BLaER1 treated with 17β-estradiol and CSF1 and Interleukin-3, amounts not matched to agents 10 nM and 100 nM (cell line): ENCODE data around the gene QDPR.
"Not testable (repeated sequence)": the region's sequence is repeated elsewhere in the genome, so short reads cannot be mapped to it uniquely, and the experiment has no call there.

Source experiments
- H3K27ac ChIP-seq, 11 experiments: shearing (Covaris generic); formaldehyde crosslinking; 2 replicates each; pipeline ENCODE4 v1.8.1; 2022
- H3K27me3 ChIP-seq, 11 experiments: shearing (Covaris generic); formaldehyde crosslinking; 2 replicates each; pipeline ENCODE4 v1.8.1; 2022
- H3K36me3 ChIP-seq, 11 experiments: shearing (Covaris generic); formaldehyde crosslinking; 2 replicates each; pipeline ENCODE4 v1.8.1; 2022
- H3K4me1 ChIP-seq, 10 experiments: shearing (Covaris generic); formaldehyde crosslinking; 2 replicates each; pipeline ENCODE4 v1.8.1; 2022
- H3K4me2 ChIP-seq, 11 experiments: shearing (Covaris generic); formaldehyde crosslinking; 2 replicates each; pipeline ENCODE4 v1.8.1; 2022
- H3K4me3 ChIP-seq, 10 experiments: shearing (Covaris generic); formaldehyde crosslinking; 2 replicates each; pipeline ENCODE4 v1.8.1; 2022
- H3K9ac ChIP-seq, 11 experiments: shearing (Covaris generic); formaldehyde crosslinking; 2 replicates each; pipeline ENCODE4 v1.8.1; 2022
- H3K9me3 ChIP-seq, 11 experiments: shearing (Covaris generic); formaldehyde crosslinking; replicated peaks in 1 of 11; 2 replicates each; pipeline ENCODE4 v1.8.1; 2022
- H4K20me1 ChIP-seq, 11 experiments: shearing (Covaris generic); formaldehyde crosslinking; 2 replicates each; pipeline ENCODE4 v1.8.1; 2022
- Cebpa-rat ChIP-seq, 11 experiments: shearing (Covaris generic); IDR thresholded peaks; 2 replicates each; pipeline ENCODE4 v1.8.1; 2022

The QDPR gene

GRCh38 chr4:17552427-17552826 is 40.5 kb upstream of the QDPR start:
- no peak for TF ChIP-seq Cebpa-rat (IDR thresholded peaks at IDR 0.05)
- H3K4me2 ChIP-seq = no peak overlapping the region
- H3K4me3 ChIP-seq = no peak overlapping the region
- H3K9me3 ChIP-seq = no peaks in the 10 kb centered on the region
- no peaks in the 10 kb centered on the region for H3K4me1 ChIP-seq
- H3K9ac ChIP-seq = no peak overlapping the region
- H3K27me3 ChIP-seq = no peaks in the 10 kb centered on the region
- H3K36me3 ChIP-seq = no peaks in the 10 kb centered on the region
- no peaks in the 10 kb centered on the region for H4K20me1 ChIP-seq
- no peak overlapping the region for H3K27ac ChIP-seq

DNA sequence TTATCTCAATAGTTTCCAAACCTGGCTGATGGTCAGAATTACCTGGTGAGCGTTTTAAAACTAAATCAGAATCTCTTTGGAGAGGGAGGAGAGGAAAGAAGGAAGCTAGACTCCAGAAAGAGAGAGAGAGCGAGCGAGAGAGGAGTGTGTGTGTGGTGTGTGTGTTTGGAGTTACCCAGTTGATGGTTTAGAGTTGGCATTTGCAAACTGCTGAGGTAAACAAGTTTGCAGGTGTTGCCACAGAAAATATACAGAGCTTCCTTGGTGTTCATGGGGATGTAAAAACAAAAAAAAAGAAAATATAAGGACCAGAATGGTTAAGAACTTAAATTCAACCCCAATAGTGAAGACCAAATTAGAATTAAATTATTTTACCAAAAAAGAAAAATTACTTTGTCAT is 38.7 kb upstream of the QDPR start:
- Histone ChIP-seq H3K9me3 (no peaks in the 10 kb centered on the region), H3K27ac (no peak overlapping the region), H3K4me3 (no peak overlapping the region), H3K27me3 (no peaks in the 10 kb centered on the region), H3K36me3 (no peaks in the 10 kb centered on the region), H3K4me2 (no peak overlapping the region; a peak in 1 of 22 replicates), H4K20me1 (no peaks in the 10 kb centered on the region), H3K9ac (no peak overlapping the region), H3K4me1 (no peaks in the 10 kb centered on the region)
- TF ChIP-seq Cebpa-rat (IDR thresholded peaks at IDR 0.05) = no peak

DNA sequence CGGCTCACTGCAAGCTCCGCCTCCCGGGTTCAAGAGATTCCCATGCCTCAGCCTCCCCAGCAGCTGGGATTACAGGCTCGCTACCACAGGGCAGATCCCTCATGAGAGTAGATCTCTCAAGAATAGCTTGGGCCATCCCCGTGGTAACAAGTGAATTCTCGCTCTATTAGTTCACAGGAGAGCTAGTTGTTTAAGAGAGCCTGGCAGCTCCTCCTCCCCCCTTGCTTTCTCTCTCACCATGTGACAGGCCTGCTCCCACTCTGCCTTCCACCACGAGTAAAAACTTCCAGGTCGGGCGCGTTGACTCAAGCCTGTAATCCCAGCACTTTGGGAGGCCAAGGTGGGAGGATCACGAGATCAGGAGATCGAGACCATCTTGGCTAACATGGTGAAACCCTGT is 34.8 kb upstream of the QDPR start:
- H3K27me3 ChIP-seq = no peaks in the 10 kb centered on the region
- no peak for TF ChIP-seq Cebpa-rat (IDR thresholded peaks at IDR 0.05)
- H3K4me3 ChIP-seq = no peak overlapping the region
- no peaks in the 10 kb centered on the region for H4K20me1 ChIP-seq
- no peaks in the 10 kb centered on the region for H3K36me3 ChIP-seq
- no peak overlapping the region for H3K4me2 ChIP-seq
- H3K27ac ChIP-seq = no peak overlapping the region
- H3K4me1 ChIP-seq = no peaks in the 10 kb centered on the region
- H3K9ac ChIP-seq = no peak overlapping the region
- H3K9me3 ChIP-seq = no peaks in the 10 kb centered on the region

- no peak for TF ChIP-seq Cebpa-rat (IDR thresholded peaks at IDR 0.05)
Measured at GRCh38 chr4:17546222-17546621, 34.3 kb upstream of the QDPR start.

DNA sequence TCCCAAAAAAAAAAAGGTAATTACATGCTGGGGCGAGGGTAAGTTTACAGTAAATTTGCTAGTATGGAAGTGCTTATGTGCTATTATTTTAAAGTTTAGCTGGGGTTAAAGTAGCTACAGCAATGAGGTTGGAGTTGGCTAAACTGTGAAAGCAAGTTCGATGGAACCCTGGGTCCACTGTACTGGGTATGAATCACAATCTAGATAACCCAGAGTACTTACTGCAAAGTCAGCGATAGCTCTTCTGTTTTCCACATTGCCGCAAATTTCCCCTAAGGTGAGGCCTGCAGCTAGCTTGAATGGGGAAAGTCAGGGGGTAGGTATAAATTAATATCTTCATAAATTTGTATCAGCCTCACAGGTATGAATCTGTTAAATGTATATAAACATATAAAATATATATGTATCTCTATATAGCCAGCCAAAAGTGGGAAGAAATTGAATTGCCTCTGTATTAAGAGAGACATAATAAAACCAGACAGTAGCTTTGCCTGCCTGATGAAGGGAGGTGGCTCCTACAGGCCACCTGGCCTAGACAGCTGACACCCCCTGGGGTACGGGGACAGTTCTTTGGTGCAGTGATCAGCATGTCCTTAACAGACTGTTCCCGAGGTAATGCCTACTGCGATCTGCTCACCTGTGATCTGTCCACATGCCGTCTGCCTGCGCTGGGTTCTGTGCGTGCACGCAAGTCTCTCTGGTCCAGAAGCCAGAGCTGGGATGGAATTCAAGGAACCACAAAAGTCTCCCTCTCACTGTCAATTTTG is 33.7 kb upstream of the QDPR start:
- TF ChIP-seq Cebpa-rat (IDR thresholded peaks at IDR 0.05) = no peak
- no peaks in the 10 kb centered on the region for H3K4me1 ChIP-seq
- H4K20me1 ChIP-seq = no peaks in the 10 kb centered on the region
- no peak overlapping the region for H3K9ac ChIP-seq
- no peaks in the 10 kb centered on the region for H3K27me3 ChIP-seq
- no peak overlapping the region for H3K4me2 ChIP-seq
- no peaks in the 10 kb centered on the region for H3K9me3 ChIP-seq
- H3K27ac ChIP-seq = no peak overlapping the region
- H3K4me3 ChIP-seq = no peak overlapping the region
- H3K36me3 ChIP-seq = no peaks in the 10 kb centered on the region

More at GRCh38 chr4:17546222-17546621, 34.3 kb upstream of the QDPR start:
- no peak overlapping the region for H3K27ac ChIP-seq
- H3K27me3 ChIP-seq = no peaks in the 10 kb centered on the region
- no peak overlapping the region for H3K4me3 ChIP-seq
- H3K36me3 ChIP-seq = no peaks in the 10 kb centered on the region
- H4K20me1 ChIP-seq = no peaks in the 10 kb centered on the region
- H3K9me3 ChIP-seq = no peaks in the 10 kb centered on the region
- H3K9ac ChIP-seq = no peak overlapping the region; a peak in 1 of 22 replicates
- H3K4me2 ChIP-seq = no peak overlapping the region
- no peaks in the 10 kb centered on the region for H3K4me1 ChIP-seq

DNA sequence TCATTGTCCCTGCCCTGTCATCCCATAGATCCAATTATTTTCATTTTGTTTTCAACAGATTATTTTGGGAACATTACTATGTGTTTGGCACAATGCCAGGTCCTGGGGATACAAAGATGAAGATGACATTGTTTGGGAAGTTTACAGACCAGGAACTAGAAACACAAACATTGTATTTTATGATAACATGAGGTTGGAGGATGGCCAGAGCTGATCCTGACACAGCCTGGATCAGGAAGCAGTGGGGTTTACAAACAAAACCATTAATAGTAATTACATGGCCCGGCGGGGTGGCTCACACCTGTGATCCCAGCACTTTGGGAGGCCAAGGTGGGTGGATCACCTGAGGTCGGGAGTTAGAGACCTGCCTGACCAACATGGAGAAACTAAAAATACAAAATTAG is 32.9 kb upstream of the QDPR start:
- no peak overlapping the region for H3K4me2 ChIP-seq
- H3K27ac ChIP-seq = no peak overlapping the region
- H3K9ac ChIP-seq = no peak overlapping the region

GRCh38 chr4:17544205-17544604 is 32.3 kb upstream of the QDPR start:
- Histone ChIP-seq H3K9me3 (no peaks in the 10 kb centered on the region), H3K27ac (no peak overlapping the region), H3K4me3 (no peak overlapping the region), H3K36me3 (no peaks in the 10 kb centered on the region), H3K27me3 (no peaks in the 10 kb centered on the region), H3K9ac (no peak overlapping the region), H3K4me1 (no peaks in the 10 kb centered on the region), H4K20me1 (no peaks in the 10 kb centered on the region), H3K4me2 (no peak overlapping the region)
- TF ChIP-seq Cebpa-rat (IDR thresholded peaks at IDR 0.05) = no peak

More for the DNA sequence above, 32.9 kb upstream of the QDPR start:
- H3K4me3 ChIP-seq = no peak overlapping the region
- no peaks in the 10 kb centered on the region for H3K27me3 ChIP-seq
- H3K4me1 ChIP-seq = no peaks in the 10 kb centered on the region
- H3K9me3 ChIP-seq = no peaks in the 10 kb centered on the region
- H4K20me1 ChIP-seq = no peaks in the 10 kb centered on the region
- H3K36me3 ChIP-seq = no peaks in the 10 kb centered on the region
- TF ChIP-seq Cebpa-rat (IDR thresholded peaks at IDR 0.05) = no peak

GRCh38 chr4:17537060-17537459 is 25.2 kb upstream of the QDPR start:
- not testable (repeated sequence) for H3K36me3 ChIP-seq, H3K4me2 ChIP-seq, H3K9ac ChIP-seq, H3K27me3 ChIP-seq, H3K4me3 ChIP-seq, H3K9me3 ChIP-seq, H3K27ac ChIP-seq, H4K20me1 ChIP-seq, H3K4me1 ChIP-seq

- H3K36me3 ChIP-seq = no peaks in the 10 kb centered on the region
- peaks cover 0 to 6% (median 0%) of the 10 kb centered on the region in 11 experiments; a peak in 6 of 22 replicates for H3K9me3 ChIP-seq
- H4K20me1 ChIP-seq = no peaks in the 10 kb centered on the region
- no peak overlapping the region for H3K4me2 ChIP-seq
- H3K4me3 ChIP-seq = no peak overlapping the region
- H3K27ac ChIP-seq = no peak overlapping the region
- H3K9ac ChIP-seq = no peak overlapping the region
- no peak for TF ChIP-seq Cebpa-rat (IDR thresholded peaks at IDR 0.05)
- H3K27me3 ChIP-seq = no peaks in the 10 kb centered on the region
- H3K4me1 ChIP-seq = no peaks in the 10 kb centered on the region
Measured at GRCh38 chr4:17535906-17536305, 24.0 kb upstream of the QDPR start.

DNA sequence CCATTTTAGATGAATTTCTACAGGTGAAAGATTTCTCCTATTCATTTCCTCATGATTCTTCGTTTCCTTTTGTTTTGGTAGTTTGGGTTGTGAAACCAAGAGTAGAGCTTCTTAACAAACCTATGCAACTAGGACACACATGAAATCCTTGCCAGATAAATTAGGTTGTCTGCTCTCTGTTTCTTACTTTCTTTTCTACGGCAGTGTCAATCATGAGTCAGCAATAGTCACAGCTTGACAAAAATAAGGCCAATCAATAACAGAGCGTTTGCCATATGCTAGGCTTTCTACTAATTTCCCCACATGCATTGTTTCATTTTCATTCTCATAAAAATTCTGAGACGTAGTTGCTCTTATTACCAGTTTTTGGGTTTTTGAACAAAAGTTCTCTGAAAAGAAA is 23.4 kb upstream of the QDPR start:
- H3K4me2 ChIP-seq = no peak overlapping the region

More for the DNA sequence above, 23.4 kb upstream of the QDPR start:
- TF ChIP-seq Cebpa-rat (IDR thresholded peaks at IDR 0.05) = no peak
- Histone ChIP-seq H4K20me1 (no peaks in the 10 kb centered on the region), H3K27me3 (no peaks in the 10 kb centered on the region), H3K9me3 (peaks cover 0 to 6% (median 0%) of the 10 kb centered on the region in 11 experiments; a peak in 6 of 22 replicates), H3K4me1 (no peaks in the 10 kb centered on the region), H3K9ac (no peak overlapping the region), H3K36me3 (no peaks in the 10 kb centered on the region), H3K4me3 (no peak overlapping the region), H3K27ac (no peak overlapping the region)
